Cardiac fibroblast (primary cell): Measurements from ENCODE around the gene HOXA10.

ENCODE experiments used
- DNase-seq, 2 donors: peaks; one replicate each; pipeline versions ENCODE4 v3.0.0 to v3.0.0-alpha.2; 2010; ENCODE audit warnings: low read depth in 2 of 2
- H3K4me3 ChIP-seq, 2 donors: replicated peaks in 1 of 2; 1 replicate in 1 of 2; 2 replicates in 1 of 2; pipeline ENCODE4 v1.5.1; 2011; ENCODE audit warnings: low read depth in 2 of 2, low read length in 2 of 2, mild to moderate bottlenecking in 2 of 2, moderate library complexity in 1 of 2
- CTCF ChIP-seq: IDR thresholded peaks from one replicate; pipeline ENCODE4 v1.5.1; 2011; ENCODE audit warnings: low read depth, mild to moderate bottlenecking, low read length, inconsistent platforms

HOXA10 gene

GRCh38 chr7:27203365-27203953 is 29.3 kb upstream of the HOXA10 start:
- TF ChIP-seq CTCF = no peak
- no peak for DNase-seq
- H3K4me3 ChIP-seq = no peak overlapping the region

- DNase-seq = no peak
- no peak overlapping the region for H3K4me3 ChIP-seq
- TF ChIP-seq CTCF = no peak
These were observed 28.7 kb upstream of the HOXA10 start for GRCh38 chr7:27202862-27203134.

- no peak for TF ChIP-seq CTCF
- no peak overlapping the region for H3K4me3 ChIP-seq
- no peak for DNase-seq
These were observed 28.1 kb upstream of the HOXA10 start for GRCh38 chr7:27202018-27202861.

GRCh38 chr7:27201580-27202017 is 27.5 kb upstream of the HOXA10 start:
- H3K4me3 ChIP-seq = no peak overlapping the region
- no peak for TF ChIP-seq CTCF
- DNase-seq = no peak

- TF ChIP-seq CTCF = no peak
- H3K4me3 ChIP-seq = no peak overlapping the region
- no peak for DNase-seq
These were observed 26.9 kb upstream of the HOXA10 start for GRCh38 chr7:27200761-27201579.

GRCh38 chr7:27199849-27200760 is 26.0 kb upstream of the HOXA10 start, which contains the start of gene HOXA13:
HOXA13 (minus strand) TSS chr7:27200091; CDS start chr7:27200077, 14 bp downstream.
- peak within 1 kb of the TSS; percentile 22 to 30 for H3K4me3 ChIP-seq
- TF ChIP-seq CTCF = no peak
- no peak for DNase-seq
